ENCODE results near the gene ACTL6B.

ACTL6B gene

DNA sequence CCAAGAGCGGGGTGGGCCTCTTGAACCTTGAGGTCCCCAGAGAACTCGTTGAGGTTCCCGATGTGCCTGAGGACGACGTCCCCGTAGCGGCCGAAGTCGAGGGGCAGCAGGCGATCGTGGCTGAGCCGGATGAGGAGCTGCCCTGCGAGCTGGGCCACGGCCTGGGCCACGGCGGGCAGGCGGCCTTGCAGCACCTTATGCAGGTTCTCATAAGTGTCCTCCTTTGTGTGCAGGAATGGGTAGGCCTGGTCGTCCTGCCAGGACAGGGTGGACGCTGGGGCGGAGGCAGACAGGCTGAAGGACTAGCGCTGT is 29.1 kb downstream of the ACTL6B start:
- H3K9me3 ChIP-seq (ENCODE audit: low read depth, low read length), result no peaks in the 10 kb centered on the region
- H3K9ac ChIP-seq (ENCODE audit: insufficient read length), result no peak overlapping the region
- H3K36me3 ChIP-seq (ENCODE audit: insufficient read depth, low read length), result no peaks in the 10 kb centered on the region
- peak overlapping the region; percentile 85 for H3K4me3 ChIP-seq
- DNase-seq (ENCODE audit: low read depth, low spot score), result no peak
- TF ChIP-seq FOXP2 (optimal IDR thresholded peaks at IDR 0.05; ENCODE audit: control extremely low read depth, extremely low read length, insufficient read depth), result no peak
- TF ChIP-seq POLR2AphosphoS5 (IDR thresholded peaks at IDR 0.05; ENCODE audit: borderline replicate concordance, low read depth, low read length), result no peak
- TF ChIP-seq EZH2 (IDR thresholded peaks at IDR 0.05), result no peak
- no peak overlapping the region for H3K27ac ChIP-seq

DNA sequence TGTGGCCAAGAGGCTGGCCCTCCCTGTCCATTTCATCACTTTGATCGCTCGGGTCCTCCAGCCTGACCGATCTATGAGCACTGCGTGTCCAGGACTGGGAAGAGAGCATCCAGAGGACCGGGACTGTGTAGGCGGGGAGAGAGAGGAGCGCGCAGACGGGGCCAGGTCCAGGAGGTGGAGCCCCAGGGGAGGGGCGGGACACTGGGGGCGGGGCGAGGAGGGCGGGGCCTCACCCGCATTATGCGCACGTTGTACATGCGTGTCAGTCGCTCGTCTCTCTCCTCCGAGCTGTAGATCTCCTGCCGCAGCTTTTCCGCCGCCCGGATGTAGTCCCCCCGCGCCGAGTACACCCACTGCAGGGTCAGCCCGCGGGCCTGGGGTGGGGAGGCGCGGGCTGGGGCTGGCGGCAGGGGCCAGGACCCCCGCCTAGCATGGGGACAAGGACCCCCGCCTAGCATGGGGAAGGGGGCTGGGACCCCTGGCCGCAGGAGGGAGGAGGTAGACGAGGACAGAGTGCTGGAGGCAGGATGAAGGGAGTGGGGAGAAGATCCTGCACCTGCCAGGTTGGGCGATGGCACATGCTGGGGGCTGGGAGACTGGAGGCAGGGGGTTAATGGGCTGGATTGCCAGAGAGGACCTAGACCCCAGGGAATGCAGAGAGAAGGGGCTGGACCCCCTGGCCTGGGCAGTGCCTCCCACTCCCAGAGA is 29.6 kb downstream of the ACTL6B start:
- peak overlapping the region; percentile 85 for H3K4me3 ChIP-seq
- no peaks in the 10 kb centered on the region for H3K36me3 ChIP-seq (ENCODE audit: insufficient read depth, low read length)
- peak overlapping the region; percentile 74 for H3K9ac ChIP-seq (ENCODE audit: insufficient read length)
- TF ChIP-seq EZH2 (IDR thresholded peaks at IDR 0.05) (no peak), POLR2AphosphoS5 (IDR thresholded peaks at IDR 0.05; ENCODE audit: borderline replicate concordance, low read depth, low read length) (peak; percentile 71; the same call in 1 of the 2 replicates), FOXP2 (optimal IDR thresholded peaks at IDR 0.05; ENCODE audit: control extremely low read depth, extremely low read length, insufficient read depth) (peak; percentile 31)
- no peaks in the 10 kb centered on the region for H3K9me3 ChIP-seq (ENCODE audit: low read depth, low read length)
- H3K27ac ChIP-seq, result no peak overlapping the region
- peak; percentile 42 for DNase-seq (ENCODE audit: low read depth, low spot score)

DNA sequence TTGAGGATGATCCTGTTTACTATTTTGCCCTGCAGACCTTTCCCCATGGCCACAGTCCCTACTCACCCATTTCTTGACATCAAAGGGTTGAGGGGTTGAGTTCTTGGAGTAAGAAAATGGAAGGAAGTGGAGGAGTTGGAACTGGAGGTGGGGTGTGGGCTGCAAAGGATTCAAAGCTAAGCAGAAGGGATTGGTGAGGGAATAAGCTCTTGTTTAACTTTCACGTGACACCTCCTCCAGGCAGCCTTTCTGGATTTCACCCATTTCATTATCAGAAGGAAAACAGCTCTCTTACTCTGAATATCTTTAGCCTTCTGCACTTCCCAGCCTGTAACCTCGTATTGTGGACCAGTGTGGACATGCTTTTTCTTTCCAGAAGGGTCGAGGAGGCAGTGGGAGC is 30.2 kb downstream of the ACTL6B start:
- Histone ChIP-seq H3K9ac (ENCODE audit: insufficient read length) (no peak overlapping the region), H3K27ac (no peak overlapping the region), H3K4me3 (peak overlapping the region; percentile 85), H3K36me3 (ENCODE audit: insufficient read depth, low read length) (no peaks in the 10 kb centered on the region), H3K9me3 (ENCODE audit: low read depth, low read length) (no peaks in the 10 kb centered on the region)
- TF ChIP-seq EZH2 (IDR thresholded peaks at IDR 0.05) (no peak), FOXP2 (optimal IDR thresholded peaks at IDR 0.05; ENCODE audit: control extremely low read depth, extremely low read length, insufficient read depth) (no peak), POLR2AphosphoS5 (IDR thresholded peaks at IDR 0.05; ENCODE audit: borderline replicate concordance, low read depth, low read length) (no peak)
- no peak for DNase-seq (ENCODE audit: low read depth, low spot score)

DNA sequence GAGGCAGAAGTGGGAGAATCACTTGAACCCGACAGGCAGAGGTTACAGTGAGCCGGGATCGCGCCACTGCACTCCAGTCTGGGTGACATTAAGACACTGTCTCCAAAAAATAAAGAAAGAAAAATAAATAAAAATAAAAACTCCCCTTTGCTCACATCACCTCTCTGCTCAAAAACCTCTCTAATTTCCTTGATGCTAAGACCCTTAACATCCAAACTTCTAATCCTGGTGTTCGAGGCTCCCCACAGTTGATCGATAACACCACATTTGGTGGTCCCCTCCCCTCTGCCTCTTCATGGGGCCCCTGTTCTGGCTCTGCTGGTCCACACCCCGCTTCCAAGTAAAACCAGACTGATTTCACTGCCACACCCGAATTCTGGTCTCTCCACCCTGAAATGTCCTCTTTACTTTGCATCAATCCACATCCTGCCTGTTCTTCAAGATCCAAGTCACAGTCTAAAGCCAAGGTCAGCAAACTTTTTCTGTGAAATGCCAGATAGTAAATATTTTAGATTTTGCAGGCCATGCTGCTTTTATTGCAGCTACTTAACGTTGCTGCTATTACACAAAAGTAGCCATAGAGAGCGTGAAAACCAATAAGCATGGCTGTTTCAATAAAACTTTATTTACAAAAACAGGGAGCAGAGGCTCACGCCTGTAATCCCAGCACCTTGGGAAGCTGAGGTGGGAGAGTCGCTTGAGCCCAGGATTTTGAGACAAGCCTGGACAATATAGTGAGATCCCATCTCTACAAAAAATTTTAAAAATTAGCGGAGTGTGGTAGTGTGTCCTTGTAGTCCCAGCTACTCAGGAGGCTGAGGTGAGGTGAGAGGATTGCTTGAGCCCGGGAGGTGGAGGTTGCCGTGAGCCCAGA is 32.1 kb downstream of the ACTL6B start:
- no peak overlapping the region for H3K9ac ChIP-seq (ENCODE audit: insufficient read length)
- TF ChIP-seq FOXP2 (optimal IDR thresholded peaks at IDR 0.05; ENCODE audit: control extremely low read depth, extremely low read length, insufficient read depth), result no peak
- no peak for TF ChIP-seq POLR2AphosphoS5 (IDR thresholded peaks at IDR 0.05; ENCODE audit: borderline replicate concordance, low read depth, low read length)
- TF ChIP-seq EZH2 (IDR thresholded peaks at IDR 0.05), result no peak
- no peaks in the 10 kb centered on the region for H3K36me3 ChIP-seq (ENCODE audit: insufficient read depth, low read length)
- no peaks in the 10 kb centered on the region for H3K9me3 ChIP-seq (ENCODE audit: low read depth, low read length)
- no peak overlapping the region for H3K4me3 ChIP-seq
- no peak for DNase-seq (ENCODE audit: low read depth, low spot score)
- H3K27ac ChIP-seq, result no peak overlapping the region

DNA sequence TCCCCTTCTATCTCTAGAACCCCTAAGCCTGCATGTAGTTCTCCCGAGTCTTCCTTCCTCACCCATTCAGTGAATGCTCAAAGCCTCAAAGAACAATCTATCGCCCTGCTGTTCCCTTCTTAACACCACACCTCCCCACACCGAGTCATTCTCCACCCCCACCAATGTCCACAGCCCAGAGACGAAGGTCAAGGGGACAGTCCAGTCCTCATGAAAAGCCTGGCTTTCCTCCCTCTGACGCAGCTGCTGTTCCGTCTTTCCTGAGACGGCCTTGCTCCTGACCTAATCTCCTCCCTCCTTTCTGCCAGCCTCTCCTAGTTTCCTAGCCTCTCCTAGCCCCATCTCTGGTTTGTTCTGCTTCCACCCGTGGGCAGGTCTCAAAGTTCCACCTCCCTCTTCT is 34.7 kb downstream of the ACTL6B start:
- no peaks in the 10 kb centered on the region for H3K36me3 ChIP-seq (ENCODE audit: insufficient read depth, low read length)
- no peak overlapping the region for H3K9ac ChIP-seq (ENCODE audit: insufficient read length)
- no peak for DNase-seq (ENCODE audit: low read depth, low spot score)
- H3K9me3 ChIP-seq (ENCODE audit: low read depth, low read length), result no peaks in the 10 kb centered on the region
- no peak for TF ChIP-seq FOXP2 (optimal IDR thresholded peaks at IDR 0.05; ENCODE audit: control extremely low read depth, extremely low read length, insufficient read depth)
- TF ChIP-seq POLR2AphosphoS5 (IDR thresholded peaks at IDR 0.05; ENCODE audit: borderline replicate concordance, low read depth, low read length), result no peak
- no peak for TF ChIP-seq EZH2 (IDR thresholded peaks at IDR 0.05)
- no peak overlapping the region for H3K4me3 ChIP-seq
- no peak overlapping the region for H3K27ac ChIP-seq

DNA sequence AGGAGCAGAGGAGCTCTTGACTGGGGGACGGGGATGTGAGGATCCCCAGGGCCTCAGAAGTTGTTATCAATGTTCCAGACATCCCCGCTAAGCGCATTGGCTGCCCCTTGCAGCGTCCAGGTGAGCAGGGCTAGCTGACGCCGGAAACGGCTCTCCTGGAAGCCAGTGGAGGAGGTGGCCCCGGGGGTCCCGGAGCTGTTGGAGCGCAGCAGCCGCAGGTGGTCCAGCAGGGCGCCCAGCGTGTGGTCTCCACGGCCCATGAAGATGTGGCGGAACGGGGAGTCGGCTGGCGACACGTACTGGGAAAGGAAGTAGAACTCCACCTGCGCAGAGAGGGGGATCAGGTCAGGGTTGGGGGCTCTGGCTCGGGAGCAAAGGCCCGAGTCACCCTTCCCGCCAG is 35.4 kb downstream of the ACTL6B start:
- no peak overlapping the region for H3K4me3 ChIP-seq

DNA sequence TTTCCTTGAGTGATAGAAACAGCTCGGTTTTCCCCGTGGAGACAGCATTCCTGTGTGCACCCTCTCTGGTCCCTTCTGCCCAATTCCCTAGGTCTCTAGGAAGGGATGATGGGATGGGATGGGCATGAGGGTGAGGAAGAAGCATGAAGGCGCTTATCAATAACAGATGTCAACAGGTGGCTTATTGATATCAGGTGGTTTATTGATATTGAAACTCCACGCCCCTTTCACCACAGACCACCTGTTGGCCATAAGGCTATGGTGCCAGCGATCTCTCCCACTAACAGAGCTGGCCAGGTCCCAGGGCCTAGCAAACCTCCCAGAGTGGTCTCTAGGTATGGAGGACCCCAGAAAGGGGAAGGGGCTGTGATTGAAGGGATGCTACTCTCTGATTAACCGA is 36.0 kb downstream of the ACTL6B start:
- no peak overlapping the region for H3K4me3 ChIP-seq
- TF ChIP-seq FOXP2 (optimal IDR thresholded peaks at IDR 0.05; ENCODE audit: control extremely low read depth, extremely low read length, insufficient read depth) (no peak), POLR2AphosphoS5 (IDR thresholded peaks at IDR 0.05; ENCODE audit: borderline replicate concordance, low read depth, low read length) (no peak), EZH2 (IDR thresholded peaks at IDR 0.05) (no peak)

More for the DNA sequence above, 35.4 kb downstream of the ACTL6B start:
- TF ChIP-seq POLR2AphosphoS5 (IDR thresholded peaks at IDR 0.05; ENCODE audit: borderline replicate concordance, low read depth, low read length) (no peak), EZH2 (IDR thresholded peaks at IDR 0.05) (no peak), FOXP2 (optimal IDR thresholded peaks at IDR 0.05; ENCODE audit: control extremely low read depth, extremely low read length, insufficient read depth) (no peak)
- Histone ChIP-seq H3K9ac (ENCODE audit: insufficient read length) (no peak overlapping the region), H3K36me3 (ENCODE audit: insufficient read depth, low read length) (no peaks in the 10 kb centered on the region), H3K9me3 (ENCODE audit: low read depth, low read length) (no peaks in the 10 kb centered on the region), H3K27ac (no peak overlapping the region)
- no peak for DNase-seq (ENCODE audit: low read depth, low spot score)

DNA sequence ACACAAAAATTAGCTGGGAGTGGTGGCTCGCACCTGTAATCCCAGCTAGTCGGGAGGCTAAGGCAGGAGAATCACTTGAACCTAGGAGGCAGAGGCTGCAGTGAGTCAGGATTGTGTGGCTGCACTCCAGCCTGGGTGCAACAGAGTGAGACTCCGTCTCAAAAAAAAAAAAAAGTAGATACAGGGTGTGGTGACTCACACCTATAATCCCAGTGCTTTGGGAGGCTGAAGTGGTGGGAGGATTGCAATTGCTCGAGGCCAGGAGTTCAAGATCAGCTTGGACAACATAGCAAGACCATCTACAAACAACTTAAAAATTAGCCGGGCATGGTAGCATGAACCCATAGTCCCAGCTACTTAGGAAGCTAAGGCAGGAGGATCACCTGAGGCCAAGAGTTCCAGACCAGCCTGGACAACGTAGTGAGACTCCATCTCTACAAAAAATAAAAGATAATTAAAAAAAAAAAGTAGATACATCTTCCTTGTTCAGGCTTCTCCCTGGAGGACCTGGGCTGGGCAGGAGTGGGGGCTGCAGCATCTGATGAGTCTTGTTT is 41.9 kb downstream of the ACTL6B start:
- no peak for TF ChIP-seq FOXP2 (optimal IDR thresholded peaks at IDR 0.05; ENCODE audit: control extremely low read depth, extremely low read length, insufficient read depth)
- TF ChIP-seq POLR2AphosphoS5 (IDR thresholded peaks at IDR 0.05; ENCODE audit: borderline replicate concordance, low read depth, low read length), result no peak
- no peak for TF ChIP-seq EZH2 (IDR thresholded peaks at IDR 0.05)
- DNase-seq (ENCODE audit: low read depth, low spot score), result no peak
- Histone ChIP-seq H3K9me3 (ENCODE audit: low read depth, low read length) (no peaks in the 10 kb centered on the region), H3K9ac (ENCODE audit: insufficient read length) (no peak overlapping the region), H3K4me3 (no peak overlapping the region), H3K36me3 (ENCODE audit: insufficient read depth, low read length) (no peaks in the 10 kb centered on the region), H3K27ac (no peak overlapping the region)

More for the DNA sequence above, 36.0 kb downstream of the ACTL6B start:
- no peaks in the 10 kb centered on the region for H3K36me3 ChIP-seq (ENCODE audit: insufficient read depth, low read length)
- no peak overlapping the region for H3K9ac ChIP-seq (ENCODE audit: insufficient read length)
- H3K9me3 ChIP-seq (ENCODE audit: low read depth, low read length), result no peaks in the 10 kb centered on the region
- DNase-seq (ENCODE audit: low read depth, low spot score), result no peak
- H3K27ac ChIP-seq, result no peak overlapping the region
